H1 (cell line): ENCODE measurements around the gene BUD23. TPM values are rescaled to one million over a fixed set of nuclear protein-coding genes. Genes with fewer than 3 reads are reported as not detected.

Source experiments
- CTCF ChIA-PET: fragments of 300-600 bp; sonication (Branson Sonifier 250); formaldehyde crosslinking; loops from one replicate; lab custom pipeline; 2021; ENCODE audit not compliant: partially characterized antibody; lab: Charles Lee
- POLR2A ChIA-PET: fragments of 300-600 bp; sonication (Branson Sonifier 250); formaldehyde crosslinking; loops from one replicate; lab custom pipeline; 2021; ENCODE audit warnings: inconsistent platforms; ENCODE audit not compliant: partially characterized antibody; lab: Charles Lee
- DNase-seq, 2 experiments: peaks; one replicate each; pipeline versions ENCODE4 v3.0.0 to v3.0.0-alpha.2; 2010 to 2022; ENCODE audit warnings: low spot score in 2 of 2, low read depth in 1 of 2, mixed read lengths in 1 of 2
- FAIRE-seq: peaks from 2 replicates; lab custom pipeline; 2011; peaks lifted over from hg19 to GRCh38; lab: Jason Lieb, UNC
- H2AFZ ChIP-seq: 2 replicates; pipeline ENCODE4 v1.8.1; 2012; ENCODE audit warnings: low read length, inconsistent platforms
- H2AK5ac ChIP-seq: 2 replicates; pipeline ENCODE4 v1.6.1; 2013; ENCODE audit warnings: low read depth, low read length
- H2BK120ac ChIP-seq: replicated peaks from 2 replicates; pipeline ENCODE3; 2013; ENCODE audit warnings: low read depth, low read length, inconsistent platforms
- H2BK12ac ChIP-seq: 2 replicates; pipeline ENCODE4 v1.6.1; 2013; ENCODE audit warnings: low read depth, low read length
- H2BK15ac ChIP-seq: 2 replicates; pipeline ENCODE4 v1.6.1; 2013; ENCODE audit warnings: low read length
- H2BK20ac ChIP-seq: 2 replicates; pipeline ENCODE4 v1.6.1; 2013; ENCODE audit warnings: low read length
- H2BK5ac ChIP-seq: 2 replicates; pipeline ENCODE4 v1.6.1; 2013; ENCODE audit warnings: low read depth, low read length
- H3K14ac ChIP-seq: 2 replicates; pipeline ENCODE4 v1.6.1; 2013; ENCODE audit warnings: inconsistent platforms; ENCODE audit not compliant: insufficient read length
- H3K18ac ChIP-seq: 2 replicates; pipeline ENCODE4 v1.6.1; 2013; ENCODE audit warnings: low read length; ENCODE audit errors: extremely low read depth
- H3K23ac ChIP-seq: 2 replicates; pipeline ENCODE4 v1.6.1; 2013; ENCODE audit warnings: inconsistent platforms; ENCODE audit not compliant: insufficient read length
- H3K23me2 ChIP-seq: 2 replicates; pipeline ENCODE4 v1.6.1; 2013; ENCODE audit warnings: low read depth, low read length
- H3K27ac ChIP-seq: 2 replicates; pipeline ENCODE4 v1.6.1; 2011; ENCODE audit warnings: low read depth, low read length, inconsistent platforms
- H3K27me3 ChIP-seq, 4 experiments: replicated peaks in 1 of 4; 1 replicate in 1 of 4; 2 replicates in 3 of 4; pipeline versions ENCODE4 v1.6.1 to v1.8.1; 2011 to 2013; ENCODE audit warnings: low read length in 3 of 4, mild to moderate bottlenecking in 3 of 4, inconsistent platforms in 2 of 4, mixed read lengths in 2 of 4, moderate library complexity in 1 of 4; ENCODE audit not compliant: control insufficient read depth in 3 of 4, insufficient read depth in 3 of 4; ENCODE audit errors: extremely low read depth in 1 of 4
- H3K36me3 ChIP-seq, 4 experiments: 2 replicates each; pipeline versions ENCODE4 v1.6.1 to v1.8.1; 2011 to 2013; ENCODE audit warnings: mild to moderate bottlenecking in 4 of 4, low read length in 3 of 4, moderate library complexity in 2 of 4, control low read depth in 1 of 4, inconsistent platforms in 1 of 4; ENCODE audit not compliant: insufficient read depth in 4 of 4, control insufficient read depth in 2 of 4
- H3K4ac ChIP-seq: replicated peaks from 2 replicates; pipeline ENCODE3; 2013; ENCODE audit warnings: low read length, low read depth, mixed read lengths, inconsistent platforms; ENCODE audit not compliant: insufficient read length
- H3K4me1 ChIP-seq, 4 experiments: replicated peaks in 1 of 4; 1 replicate in 1 of 4; 2 replicates in 3 of 4; pipeline versions ENCODE4 v1.6.1 to v1.8.1; 2011 to 2013; ENCODE audit warnings: low read length in 3 of 4, inconsistent platforms in 2 of 4, mixed read lengths in 1 of 4; ENCODE audit not compliant: insufficient read depth in 4 of 4, control insufficient read depth in 3 of 4
- H3K4me2 ChIP-seq, 2 experiments: 2 replicates each; pipeline versions ENCODE4 v1.6.1 to v1.8.1; 2011 to 2013; ENCODE audit warnings: low read depth in 2 of 2, low read length in 2 of 2, control low read depth in 1 of 2, inconsistent platforms in 1 of 2, mild to moderate bottlenecking in 1 of 2; ENCODE audit not compliant: insufficient read depth in 1 of 2
- H3K4me3 ChIP-seq, 4 experiments: fragments of 200-600, 300-600 bp in 1 of 4; sonication (generic), shearing (Covaris generic), sonication (Bioruptor Twin) in 1 of 4; 2 replicates each; pipeline versions ENCODE4 v1.5.1 to v1.8.1; 2011 to 2016; ENCODE audit warnings: low read length in 4 of 4, low read depth in 3 of 4, control low read depth in 2 of 4, inconsistent platforms in 2 of 4, mild to moderate bottlenecking in 2 of 4, mixed read lengths in 1 of 4, moderate library complexity in 1 of 4; ENCODE audit not compliant: insufficient read depth in 2 of 4; ENCODE audit errors: extremely low read depth in 1 of 4
- H3K56ac ChIP-seq: replicated peaks from 2 replicates; pipeline ENCODE3; 2013; ENCODE audit warnings: low read depth, mild to moderate bottlenecking, mixed read lengths, low read length, inconsistent platforms; ENCODE audit not compliant: insufficient read length
- H3K79me1 ChIP-seq: 2 replicates; pipeline ENCODE4 v1.6.1; 2013; ENCODE audit warnings: low read depth, low read length, control low read depth
- H3K79me2 ChIP-seq, 2 experiments: 2 replicates each; pipeline versions ENCODE4 v1.6.1 to v1.8.1; 2012 to 2013; ENCODE audit warnings: low read length in 2 of 2, mild to moderate bottlenecking in 2 of 2, inconsistent platforms in 1 of 2; ENCODE audit not compliant: insufficient read depth in 2 of 2, control insufficient read depth in 1 of 2
- H3K9ac ChIP-seq, 4 experiments: replicated peaks in 1 of 4; 1 replicate in 1 of 4; 2 replicates in 3 of 4; pipeline versions ENCODE4 v1.6.1 to v1.8.1; 2011 to 2013; ENCODE audit warnings: low read depth in 3 of 4, low read length in 3 of 4, control low read depth in 2 of 4, mild to moderate bottlenecking in 2 of 4, moderate library complexity in 2 of 4, inconsistent platforms in 1 of 4; ENCODE audit errors: extremely low read depth in 1 of 4
- H3K9me3 ChIP-seq, 2 experiments: 2 replicates each; pipeline versions ENCODE4 v1.6.1 to v1.8.1; 2012 to 2013; ENCODE audit warnings: mild to moderate bottlenecking in 2 of 2, moderate library complexity in 2 of 2, control low read depth in 1 of 2, inconsistent platforms in 1 of 2, low read depth in 1 of 2, low read length in 1 of 2, mixed read lengths in 1 of 2; ENCODE audit not compliant: insufficient read depth in 2 of 2
- H4K20me1 ChIP-seq, 2 experiments: replicated peaks in 1 of 2; 2 replicates each; pipeline versions ENCODE3 to v1.8.1; 2011 to 2013; ENCODE audit warnings: inconsistent platforms in 2 of 2, low read length in 2 of 2, mild to moderate bottlenecking in 1 of 2; ENCODE audit not compliant: insufficient read depth in 2 of 2, control insufficient read depth in 1 of 2
- H4K5ac ChIP-seq: 2 replicates; pipeline ENCODE4 v1.6.1; 2013; ENCODE audit warnings: low read length, low read depth, mixed read lengths, inconsistent platforms; ENCODE audit not compliant: insufficient read length
- H4K8ac ChIP-seq: 2 replicates; pipeline ENCODE4 v1.8.0; 2013; ENCODE audit warnings: mild to moderate bottlenecking, moderate library complexity, low read length, inconsistent platforms; ENCODE audit not compliant: insufficient read depth; ENCODE audit errors: extremely low read depth
- H4K91ac ChIP-seq: replicated peaks from 2 replicates; pipeline ENCODE3; 2013; ENCODE audit warnings: low read length, mixed read lengths, inconsistent platforms; ENCODE audit not compliant: insufficient read length
- CBX8 ChIP-seq: fragments of 300-800, 300-1000 bp; sonication (generic); IDR thresholded peaks from 2 replicates; pipeline ENCODE4 v1.7.1; 2016; ENCODE audit warnings: low read depth, low read length, borderline replicate concordance
- EZH2 ChIP-seq: fragments of 200-600 bp; sonication (generic); IDR thresholded peaks from 2 replicates; pipeline ENCODE4 v1.7.1; 2012; ENCODE audit warnings: low read depth, mild to moderate bottlenecking, moderate library complexity, low read length, inconsistent platforms; ENCODE audit not compliant: severe bottlenecking
- MAFK ChIP-seq: IDR thresholded peaks from 2 replicates; pipeline ENCODE4 v1.6.1; 2012; ENCODE audit warnings: low read depth, mild to moderate bottlenecking, improper control_type of control experiment, low read length
- NANOG ChIP-seq: IDR thresholded peaks from 2 replicates; pipeline ENCODE4 v1.6.1; 2011; ENCODE audit warnings: low read length, low read depth, mild to moderate bottlenecking, inconsistent platforms; ENCODE audit not compliant: insufficient read depth, poor library complexity, severe bottlenecking
- POLR2AphosphoS5 ChIP-seq: IDR thresholded peaks from 2 replicates; pipeline ENCODE4 v1.6.1; 2011; ENCODE audit warnings: low read depth, low read length
- RBBP5 ChIP-seq: IDR thresholded peaks from 2 replicates; pipeline ENCODE4 v1.7.1; 2012; ENCODE audit warnings: low read depth, mild to moderate bottlenecking, inconsistent platforms, low read length, moderate library complexity, borderline replicate concordance
- RFX5 ChIP-seq: IDR thresholded peaks from 2 replicates; pipeline ENCODE4 v1.6.1; 2011; ENCODE audit warnings: low read depth, low read length, improper control_type of control experiment, borderline replicate concordance
- RNF2 ChIP-seq: fragments of 200-900, 300-1000 bp; sonication (generic); IDR thresholded peaks from 2 replicates; pipeline ENCODE4 v1.7.1; 2016; ENCODE audit warnings: borderline replicate concordance, low read depth, mild to moderate bottlenecking, antibody characterized with exemption, low read length; ENCODE audit not compliant: poor library complexity, severe bottlenecking; ENCODE audit errors: missing control alignments
- SIN3A ChIP-seq, 2 experiments: IDR thresholded peaks in 1 of 2; conservative IDR thresholded peaks in 1 of 2; 2 replicates each; pipeline ENCODE4 v1.6.1; 2011 to 2012; ENCODE audit warnings: low read length in 2 of 2, improper control_type of control experiment in 1 of 2, low read depth in 1 of 2, mild to moderate bottlenecking in 1 of 2
- SRF ChIP-seq: IDR thresholded peaks from 2 replicates; pipeline ENCODE4 v1.6.1; 2011; ENCODE audit warnings: mild to moderate bottlenecking, low read depth, low read length, moderate library complexity
- SUZ12 ChIP-seq: fragments of 200-600 bp; sonication (generic); IDR thresholded peaks from 2 replicates; pipeline ENCODE4 v1.6.1; 2012; ENCODE audit warnings: mild to moderate bottlenecking, inconsistent platforms, low read length, moderate library complexity, mixed read lengths
- TCF12 ChIP-seq: IDR thresholded peaks from 2 replicates; pipeline ENCODE4 v1.6.1; 2011; ENCODE audit warnings: low read depth, mild to moderate bottlenecking, low read length
- WGBS, 2 experiments: shearing (Covaris generic) in 1 of 2; methylation state at CpG; one replicate each; pipeline versions ENCODE4 v1.1.6 to v1.1.7; 2013 to 2015; ENCODE audit warnings: low lambda C conversion rate in 2 of 2, mixed read lengths in 2 of 2, inconsistent platforms in 1 of 2, low coverage in 1 of 2, missing lambda C conversion rate in 1 of 2; ENCODE audit not compliant: insufficient replicate concordance in 2 of 2, insufficient coverage in 1 of 2, insufficient read length in 1 of 2; ENCODE audit errors: extremely low coverage in 1 of 2, missing lambda C conversion rate in 1 of 2; 5-methylcytosine and 5-hydroxymethylcytosine counted together
- polyA plus RNA-seq, 7 experiments: library from polyadenylated mRNA; depleted of rRNA in 3 of 7; stranded (reverse) in 5 of 7; unstranded in 2 of 7; fragments of >200 nt in 5 of 7; fragments of 200-250 nt in 2 of 7; gene quantifications; 1 replicate in 5 of 7; 2 replicates in 1 of 7; 4 replicates in 1 of 7; pipeline versions ENCODE4 v1.2.1 to v1.2.3, GENCODE V29; 2011 to 2013; ENCODE audit warnings: missing spikeins in 2 of 7, mixed read lengths in 2 of 7
- total RNA-seq: library from RNA; stranded (reverse); fragmentation: NEBNext Ultra II Directional; extraction: Animal tissue kit (Norgen Biotek cat#: 25700); gene quantifications from 2 replicates; pipeline ENCODE4 v1.2.1, GENCODE V29; 2021
- TF ChIP-seq, protein P1 (sequence below): IDR thresholded peaks from 2 replicates; pipeline ENCODE4 v1.6.1; 2012; ENCODE audit warnings: inconsistent platforms

BUD23 gene
- total and polyA plus RNA-seq, 2 of the 8 experiments (the other 6 are each of a cell fraction or from before 2014, with no cell fraction given), result 72.3 to 78.4 TPM

GRCh38 chr7:73698410-73698809, 15.0 kb downstream of the BUD23 start:
- H4K8ac ChIP-seq, result no peak overlapping the region
- WGBS, 2 experiments, result 80% methylated on average over 7 of the region's 7 CpGs; no CpG with 5 or more reads in 1 of the 2 experiments
- H3K9ac ChIP-seq, result no peak overlapping the region
- H3K9me3 ChIP-seq, result no peaks in the 10 kb centered on the region
- H3K56ac ChIP-seq, result no peak overlapping the region
- no peak overlapping the region for H3K23ac ChIP-seq
- H2BK20ac ChIP-seq, result no peak overlapping the region
- H2BK15ac ChIP-seq, result no peak overlapping the region
- no peak overlapping the region for H4K5ac ChIP-seq
- ChIA-PET CTCF (interaction anchor here (0.6 to 3.0 kb wide), 12 partner anchors 9 to 97 kb away, joined by 3 to 18 read pairs (median 5); no protein-coding TSS in a partner anchor), POLR2A (interaction anchor here (0.7 to 3.0 kb wide), 4 partner anchors 11 to 77 kb away, joined by 3 to 31 read pairs (median 4); partner anchors contain the start of genes BUD23 and DNAJC30)
- peaks cover 0 to 8% (median 5%) of the 10 kb centered on the region in 4 experiments; a peak in 6 of 7 replicates for H3K4me1 ChIP-seq
- H2BK120ac ChIP-seq, result no peak overlapping the region
- peaks cover 4 to 16% of the 10 kb centered on the region in 2 experiments for H4K20me1 ChIP-seq
- no peak overlapping the region for H3K27ac ChIP-seq
- H3K23me2 ChIP-seq, result peaks cover under 1% of the 10 kb centered on the region; the same call in 1 of the 2 replicates
- no peaks in the 10 kb centered on the region for H3K27me3 ChIP-seq
- H2AFZ ChIP-seq, result no peak overlapping the region
- no peak overlapping the region for H2BK5ac ChIP-seq
- H3K14ac ChIP-seq, result no peak overlapping the region
- no peak overlapping the region for H2AK5ac ChIP-seq
- no peak overlapping the region for H4K91ac ChIP-seq
- H3K4me3 ChIP-seq, result no peak overlapping the region
- peaks cover 14 to 39% (median 20%) of the 10 kb centered on the region in 4 experiments; a peak in 6 of 8 replicates for H3K36me3 ChIP-seq
- no peaks in the 10 kb centered on the region for H3K79me2 ChIP-seq
- H3K79me1 ChIP-seq, result no peaks in the 10 kb centered on the region
- no peak overlapping the region for H3K4ac ChIP-seq
- H2BK12ac ChIP-seq, result no peak overlapping the region
- no peak overlapping the region for H3K18ac ChIP-seq
- no peak for FAIRE-seq
- no peak overlapping the region for H3K4me2 ChIP-seq
- DNase-seq, result no peak
- TF ChIP-seq SRF, result no peak
- no peak for TF ChIP-seq SIN3A (conservative IDR thresholded peaks at IDR 0.05 in 1 of 2, IDR thresholded peaks at IDR 0.05 in 1 of 2; ENCODE audit: low read depth in 1 of 2, low read length in 2 of 2)
- TF ChIP-seq NANOG, result no peak
- TF ChIP-seq RNF2, result no peak
- TF ChIP-seq, protein P1, sequence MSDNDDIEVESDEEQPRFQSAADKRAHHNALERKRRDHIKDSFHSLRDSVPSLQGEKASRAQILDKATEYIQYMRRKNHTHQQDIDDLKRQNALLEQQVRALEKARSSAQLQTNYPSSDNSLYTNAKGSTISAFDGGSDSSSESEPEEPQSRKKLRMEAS, result no peak
- TF ChIP-seq RBBP5, result no peak
- TF ChIP-seq RFX5, result no peak
- TF ChIP-seq MAFK, result no peak
- no peak for TF ChIP-seq POLR2AphosphoS5
- TF ChIP-seq EZH2, result no peak
- TF ChIP-seq TCF12, result no peak
- TF ChIP-seq SUZ12, result no peak
- TF ChIP-seq CBX8, result no peak
